K562 (cell line): ENCODE data around the gene LY6G5B. TPM values are rescaled to one million over a fixed set of nuclear protein-coding genes. Genes with fewer than 3 reads are reported as not detected.

ENCODE experiments used
- C11orf30 ChIP-seq: fragments of 450-650 bp; IDR thresholded peaks from 2 replicates; pipeline ENCODE4 v1.6.1; 2016; ENCODE audit warnings: low read depth, mild to moderate bottlenecking
- DNMT1 ChIP-seq: fragments of 450-650 bp; IDR thresholded peaks from 2 replicates; pipeline ENCODE4 v1.6.1; 2016; ENCODE audit warnings: antibody characterized with exemption, mild to moderate bottlenecking
- FOXJ2 ChIP-seq: fragments of 200-800 bp; sonication (Bioruptor generic); IDR thresholded peaks from 2 replicates; pipeline ENCODE4 v1.6.1; 2016; ENCODE audit warnings: missing genetic modification characterization, missing compliant biosample characterization
- FUS ChIP-seq: fragments of 200-400 bp; formaldehyde crosslinking; optimal IDR thresholded peaks from 2 replicates; pipeline ENCODE3; 2017; ENCODE audit warnings: low read depth, low read length
- LCOR ChIP-seq: sonication (generic); formaldehyde crosslinking; IDR thresholded peaks from 2 replicates; pipeline ENCODE4 v1.8.0; 2022; ENCODE audit warnings: mild to moderate bottlenecking, missing genetic modification reagents
- NFXL1 ChIP-seq: fragments of 450-650 bp; formaldehyde crosslinking; IDR thresholded peaks from 2 replicates; pipeline ENCODE4 v1.4.0; 2021; ENCODE audit warnings: mild to moderate bottlenecking
- PCBP1 ChIP-seq: fragments of 200-400 bp; formaldehyde crosslinking; IDR thresholded peaks from 2 replicates; pipeline ENCODE4 v1.6.1; 2018; ENCODE audit warnings: mild to moderate bottlenecking, low read depth, low read length; ENCODE audit not compliant: poor library complexity, severe bottlenecking
- PTBP1 ChIP-seq: fragments of 200-400 bp; formaldehyde crosslinking; IDR thresholded peaks from 2 replicates; pipeline ENCODE4 v1.6.1; 2017; ENCODE audit warnings: low read depth, low read length
- SRF ChIP-seq, 2 experiments: fragments of 250-450, 450-650 bp in 1 of 2; sonication (Bioruptor Pico) in 1 of 2; sonication (generic) in 1 of 2; formaldehyde crosslinking; IDR thresholded peaks; 2 replicates each; pipeline versions ENCODE4 v1.5.0 to v1.5.1; 2020 to 2022; ENCODE audit warnings: mild to moderate bottlenecking in 1 of 2, missing genetic modification reagents in 1 of 2
- TRIM24 ChIP-seq, 2 experiments: fragments of 450-650 bp; IDR thresholded peaks; 2 replicates each; pipeline ENCODE4 v1.6.1; 2016
- ZNF384 ChIP-seq: IDR thresholded peaks from 2 replicates; pipeline ENCODE4 v1.6.1; 2012; ENCODE audit warnings: low read depth, low read length, improper control_type of control experiment
- polyA plus RNA-seq, 8 experiments: library from polyadenylated mRNA; depleted of rRNA in 4 of 8; stranded (reverse) in 5 of 8; unstranded in 3 of 8; fragments of >200 nt; fragmentation: Nextera tagmentation in 2 of 8; fragmentation: Illumina TruSeq in 1 of 8; extraction: Ambion mirVana in 2 of 8; extraction: Trizol in 1 of 8; gene quantifications; 2 replicates each; pipeline versions ENCODE4 v1.2.1 to v1.2.3, GENCODE V29; 2011 to 2014; ENCODE audit warnings: inconsistent platforms in 1 of 8, missing spikeins in 1 of 8
- total RNA-seq, 7 experiments: library from RNA; depleted of rRNA in 6 of 7; stranded (reverse); fragments of >200 nt in 6 of 7; fragmentation: Illumina TruSeq in 2 of 7; extraction: Trizol in 2 of 7; gene quantifications; 2 replicates each; pipeline versions ENCODE4 v1.2.1 to v1.2.3, GENCODE V29; 2011 to 2021; ENCODE audit warnings: low replicate concordance in 1 of 7
- TF ChIP-seq, protein P1 (sequence below): fragments of 450-650 bp; formaldehyde crosslinking; IDR thresholded peaks from 2 replicates; pipeline ENCODE4 v1.4.0; 2020; ENCODE audit warnings: mild to moderate bottlenecking, moderate library complexity
- TF ChIP-seq, protein P2 (sequence below): fragments of 450-650 bp; formaldehyde crosslinking; IDR thresholded peaks from 2 replicates; pipeline ENCODE4 v1.4.0; 2020; ENCODE audit warnings: mild to moderate bottlenecking, moderate library complexity
- TF ChIP-seq, protein P3 (sequence below), 2 experiments: fragments of 450-650 bp; IDR thresholded peaks; 2 replicates each; pipeline ENCODE4 v1.6.1; 2016; ENCODE audit warnings: mild to moderate bottlenecking in 2 of 2, borderline replicate concordance in 1 of 2, low read depth in 1 of 2, moderate library complexity in 1 of 2

Gene LY6G5B
- total and polyA plus RNA-seq, 9 of the 15 experiments (the other 6 are each of a cell fraction or from before 2014, with no cell fraction given): 6.0 to 27.0 (median 7.5) TPM

DNA sequence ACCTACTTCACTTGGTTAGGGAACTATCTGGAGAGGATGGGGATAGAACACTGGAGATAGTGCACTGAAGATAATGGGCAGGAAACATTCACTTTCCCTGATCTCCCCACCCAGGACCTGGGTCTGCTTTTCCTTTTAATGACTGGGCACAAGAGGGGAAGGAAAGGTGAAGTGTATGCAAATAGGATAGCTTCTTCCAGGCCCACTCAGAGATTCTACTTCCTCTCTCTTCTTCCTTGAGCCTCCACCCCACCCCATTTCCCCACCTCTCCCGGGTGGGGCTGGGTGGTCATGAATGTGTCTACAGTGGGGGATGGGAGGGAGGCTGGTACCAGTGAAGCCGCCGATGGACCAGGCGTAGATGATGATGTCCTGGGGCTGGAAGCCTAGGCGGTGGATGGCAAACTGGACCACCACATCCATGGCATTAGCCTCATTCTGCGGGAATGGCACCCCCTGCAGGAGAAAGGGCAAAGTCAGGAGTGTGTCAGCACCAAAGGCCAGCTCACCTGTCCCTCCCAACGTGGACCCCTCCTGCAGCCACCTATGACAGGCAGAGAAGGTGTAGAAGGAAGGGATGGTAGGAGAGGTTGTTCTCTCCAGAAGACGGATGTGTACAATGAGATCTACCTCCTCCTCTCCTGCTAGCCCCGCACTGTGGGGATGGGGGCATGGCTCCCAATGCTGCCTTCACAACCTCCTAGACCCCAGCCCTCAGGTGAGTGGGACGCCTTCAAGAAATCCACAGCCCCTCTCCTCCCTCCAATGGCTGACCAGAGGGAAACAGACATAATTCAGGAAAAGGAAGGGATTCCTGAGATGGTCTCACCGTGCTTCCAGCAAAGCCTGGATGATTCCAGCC lies 19.7 kb downstream of the LY6G5B start (continued):
- TF ChIP-seq, protein P1, sequence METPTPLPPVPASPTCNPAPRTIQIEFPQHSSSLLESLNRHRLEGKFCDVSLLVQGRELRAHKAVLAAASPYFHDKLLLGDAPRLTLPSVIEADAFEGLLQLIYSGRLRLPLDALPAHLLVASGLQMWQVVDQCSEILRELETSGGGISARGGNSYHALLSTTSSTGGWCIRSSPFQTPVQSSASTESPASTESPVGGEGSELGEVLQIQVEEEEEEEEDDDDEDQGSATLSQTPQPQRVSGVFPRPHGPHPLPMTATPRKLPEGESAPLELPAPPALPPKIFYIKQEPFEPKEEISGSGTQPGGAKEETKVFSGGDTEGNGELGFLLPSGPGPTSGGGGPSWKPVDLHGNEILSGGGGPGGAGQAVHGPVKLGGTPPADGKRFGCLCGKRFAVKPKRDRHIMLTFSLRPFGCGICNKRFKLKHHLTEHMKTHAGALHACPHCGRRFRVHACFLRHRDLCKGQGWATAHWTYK (CRISPR knock-in tag): 0 out of 2 replicates have a peak, but pooled peaks have one; percentile 11
- no peak for TF ChIP-seq PTBP1
- TF ChIP-seq SRF (CRISPR knock-in tag; IDR thresholded peaks at IDR 0.05): no peak
- no peak for TF ChIP-seq C11orf30
- TF ChIP-seq ZNF384: no peak
- TF ChIP-seq, protein P2, sequence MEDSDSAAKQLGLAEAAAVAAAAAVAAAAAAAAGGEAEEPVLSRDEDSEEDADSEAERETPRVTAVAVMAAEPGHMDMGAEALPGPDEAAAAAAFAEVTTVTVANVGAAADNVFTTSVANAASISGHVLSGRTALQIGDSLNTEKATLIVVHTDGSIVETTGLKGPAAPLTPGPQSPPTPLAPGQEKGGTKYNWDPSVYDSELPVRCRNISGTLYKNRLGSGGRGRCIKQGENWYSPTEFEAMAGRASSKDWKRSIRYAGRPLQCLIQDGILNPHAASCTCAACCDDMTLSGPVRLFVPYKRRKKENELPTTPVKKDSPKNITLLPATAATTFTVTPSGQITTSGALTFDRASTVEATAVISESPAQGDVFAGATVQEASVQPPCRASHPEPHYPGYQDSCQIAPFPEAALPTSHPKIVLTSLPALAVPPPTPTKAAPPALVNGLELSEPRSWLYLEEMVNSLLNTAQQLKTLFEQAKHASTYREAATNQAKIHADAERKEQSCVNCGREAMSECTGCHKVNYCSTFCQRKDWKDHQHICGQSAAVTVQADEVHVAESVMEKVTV: no peak
- TF ChIP-seq PCBP1: no peak
- no peak for TF ChIP-seq NFXL1
- no peak for TF ChIP-seq TRIM24 (IDR thresholded peaks at IDR 0.05)
- TF ChIP-seq, protein P3, sequence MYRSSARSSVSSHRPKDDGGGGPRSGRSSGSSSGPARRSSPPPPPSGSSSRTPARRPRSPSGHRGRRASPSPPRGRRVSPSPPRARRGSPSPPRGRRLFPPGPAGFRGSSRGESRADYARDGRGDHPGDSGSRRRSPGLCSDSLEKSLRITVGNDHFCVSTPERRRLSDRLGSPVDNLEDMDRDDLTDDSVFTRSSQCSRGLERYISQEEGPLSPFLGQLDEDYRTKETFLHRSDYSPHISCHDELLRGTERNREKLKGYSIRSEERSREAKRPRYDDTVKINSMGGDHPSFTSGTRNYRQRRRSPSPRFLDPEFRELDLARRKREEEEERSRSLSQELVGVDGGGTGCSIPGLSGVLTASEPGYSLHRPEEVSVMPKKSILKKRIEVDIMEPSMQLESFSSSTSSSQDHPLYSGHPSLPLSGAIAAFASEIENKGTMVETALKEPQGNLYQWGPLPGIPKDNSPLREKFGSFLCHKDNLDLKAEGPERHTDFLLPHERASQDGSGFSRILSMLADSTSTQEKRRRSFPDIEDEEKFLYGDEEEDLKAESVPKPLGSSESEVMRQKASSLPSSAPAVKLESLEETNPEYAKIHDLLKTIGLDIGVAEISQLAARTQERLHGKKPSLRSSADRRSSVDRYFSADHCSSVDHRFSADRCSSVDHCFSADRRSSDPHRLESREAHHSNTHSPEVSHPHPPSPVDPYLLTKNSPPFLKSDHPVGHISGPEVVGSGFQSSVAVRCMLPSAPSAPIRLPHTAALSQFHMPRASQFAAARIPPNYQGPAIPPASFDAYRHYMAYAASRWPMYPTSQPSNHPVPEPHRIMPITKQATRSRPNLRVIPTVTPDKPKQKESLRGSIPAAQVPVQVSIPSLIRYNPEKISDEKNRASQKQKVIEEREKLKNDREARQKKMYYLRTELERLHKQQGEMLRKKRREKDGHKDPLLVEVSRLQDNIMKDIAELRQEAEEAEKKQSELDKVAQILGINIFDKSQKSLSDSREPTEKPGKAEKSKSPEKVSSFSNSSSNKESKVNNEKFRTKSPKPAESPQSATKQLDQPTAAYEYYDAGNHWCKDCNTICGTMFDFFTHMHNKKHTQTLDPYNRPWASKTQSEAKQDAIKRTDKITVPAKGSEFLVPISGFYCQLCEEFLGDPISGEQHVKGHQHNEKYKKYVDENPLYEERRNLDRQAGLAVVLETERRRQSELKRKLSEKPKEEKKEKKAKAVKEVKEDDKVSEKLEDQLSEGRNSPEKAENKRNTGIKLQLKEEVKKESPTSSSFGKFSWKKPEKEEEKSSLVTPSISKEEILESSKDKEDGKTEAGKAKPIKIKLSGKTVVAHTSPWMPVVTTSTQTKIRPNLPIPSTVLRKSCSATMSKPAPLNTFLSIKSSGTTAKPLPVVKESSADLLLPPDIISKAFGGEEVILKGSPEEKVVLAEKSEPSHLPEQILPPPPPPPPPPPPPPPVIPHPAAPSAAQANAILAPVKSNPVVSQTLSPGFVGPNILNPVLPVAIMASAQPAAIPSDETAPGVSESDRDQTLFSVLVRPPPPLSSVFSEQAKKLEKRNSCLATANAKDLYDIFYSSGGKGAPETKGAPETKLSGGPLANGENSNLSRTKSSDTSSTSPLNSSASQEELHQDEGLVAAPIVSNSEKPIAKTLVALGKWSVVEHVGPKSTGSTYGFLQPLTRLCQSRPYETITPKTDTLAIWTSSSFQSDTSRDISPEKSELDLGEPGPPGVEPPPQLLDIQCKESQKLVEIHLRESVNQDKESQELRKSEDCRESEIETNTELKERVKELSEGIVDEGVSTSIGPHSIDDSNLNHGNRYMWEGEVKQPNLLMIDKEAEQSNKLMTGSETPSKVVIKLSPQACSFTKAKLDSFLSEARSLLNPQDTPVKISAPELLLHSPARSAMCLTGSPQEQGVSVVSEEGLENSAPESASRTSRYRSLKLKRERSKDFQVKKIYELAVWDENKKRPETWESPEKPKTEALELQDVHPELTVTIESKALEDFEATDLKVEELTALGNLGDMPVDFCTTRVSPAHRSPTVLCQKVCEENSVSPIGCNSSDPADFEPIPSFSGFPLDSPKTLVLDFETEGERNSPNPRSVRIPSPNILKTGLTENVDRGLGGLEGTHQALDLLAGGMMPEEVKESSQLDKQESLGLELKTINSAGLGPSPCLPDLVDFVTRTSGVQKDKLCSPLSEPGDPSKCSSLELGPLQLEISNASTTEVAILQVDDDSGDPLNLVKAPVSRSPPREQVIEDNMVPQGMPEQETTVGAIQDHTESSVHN (IDR thresholded peaks at IDR 0.05; ENCODE audit: borderline replicate concordance in 1 of 2, low read depth in 1 of 2): no peak
- TF ChIP-seq FUS: no peak
- no peak for TF ChIP-seq LCOR (CRISPR knock-in tag)
- no peak for TF ChIP-seq DNMT1
- TF ChIP-seq FOXJ2 (tag): no peak
